ENCODE measurements around the gene SLC1A7. TPM values are rescaled to one million over a fixed set of nuclear protein-coding genes. Genes with fewer than 3 reads are reported as not detected.
"Not testable (repeated sequence)": the region's sequence is repeated elsewhere in the genome, so short reads cannot be mapped to it uniquely, and the experiment has no call there.

Gene SLC1A7
- polyA plus RNA-seq, 1 experiment = 0.63 TPM

DNA sequence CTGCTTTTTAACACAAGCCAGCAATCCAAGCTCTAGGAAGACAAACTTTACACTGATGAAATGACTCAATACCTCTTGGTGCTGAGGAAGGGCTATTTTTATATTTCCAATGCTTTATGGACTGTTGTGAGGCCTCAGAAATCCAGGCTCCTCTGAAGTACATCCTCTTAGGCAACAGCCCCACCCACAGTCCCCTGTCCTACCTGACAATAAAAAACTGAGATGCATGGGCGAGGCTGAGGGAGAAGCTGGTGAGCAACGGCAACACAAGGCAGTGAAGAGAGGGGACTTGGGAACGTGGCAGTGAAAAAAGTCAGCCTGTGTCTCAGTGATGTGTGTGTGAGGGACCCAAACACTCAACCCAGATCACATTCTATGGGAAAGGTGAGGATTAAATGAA is 44.1 kb upstream of the SLC1A7 start:
- H3K36me3 ChIP-seq (ENCODE audit: control insufficient read depth, insufficient read depth, low read length) = no peaks in the 10 kb centered on the region
- POLR2A ChIA-PET = no interaction called here
- CTCF ChIA-PET = interaction anchor here (0.5 to 2.6 kb wide), 21 partner anchors 8 to 489 kb away, joined by 3 to 11 read pairs (median 4); partner anchors contain the start of genes CPT2, ECHDC2 and SCP2
- no peak for DNase-seq (ENCODE audit: low read depth)
- H3K4me3 ChIP-seq (ENCODE audit: low read depth, low read length) = no peak overlapping the region
- H3K27me3 ChIP-seq (ENCODE audit: control insufficient read depth, insufficient read depth, low read length) = no peaks in the 10 kb centered on the region
- TF ChIP-seq, protein P1, sequence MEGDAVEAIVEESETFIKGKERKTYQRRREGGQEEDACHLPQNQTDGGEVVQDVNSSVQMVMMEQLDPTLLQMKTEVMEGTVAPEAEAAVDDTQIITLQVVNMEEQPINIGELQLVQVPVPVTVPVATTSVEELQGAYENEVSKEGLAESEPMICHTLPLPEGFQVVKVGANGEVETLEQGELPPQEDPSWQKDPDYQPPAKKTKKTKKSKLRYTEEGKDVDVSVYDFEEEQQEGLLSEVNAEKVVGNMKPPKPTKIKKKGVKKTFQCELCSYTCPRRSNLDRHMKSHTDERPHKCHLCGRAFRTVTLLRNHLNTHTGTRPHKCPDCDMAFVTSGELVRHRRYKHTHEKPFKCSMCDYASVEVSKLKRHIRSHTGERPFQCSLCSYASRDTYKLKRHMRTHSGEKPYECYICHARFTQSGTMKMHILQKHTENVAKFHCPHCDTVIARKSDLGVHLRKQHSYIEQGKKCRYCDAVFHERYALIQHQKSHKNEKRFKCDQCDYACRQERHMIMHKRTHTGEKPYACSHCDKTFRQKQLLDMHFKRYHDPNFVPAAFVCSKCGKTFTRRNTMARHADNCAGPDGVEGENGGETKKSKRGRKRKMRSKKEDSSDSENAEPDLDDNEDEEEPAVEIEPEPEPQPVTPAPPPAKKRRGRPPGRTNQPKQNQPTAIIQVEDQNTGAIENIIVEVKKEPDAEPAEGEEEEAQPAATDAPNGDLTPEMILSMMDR (IDR thresholded peaks at IDR 0.05; ENCODE audit: insufficient read depth, low read depth, low read length) = no peak

DNA sequence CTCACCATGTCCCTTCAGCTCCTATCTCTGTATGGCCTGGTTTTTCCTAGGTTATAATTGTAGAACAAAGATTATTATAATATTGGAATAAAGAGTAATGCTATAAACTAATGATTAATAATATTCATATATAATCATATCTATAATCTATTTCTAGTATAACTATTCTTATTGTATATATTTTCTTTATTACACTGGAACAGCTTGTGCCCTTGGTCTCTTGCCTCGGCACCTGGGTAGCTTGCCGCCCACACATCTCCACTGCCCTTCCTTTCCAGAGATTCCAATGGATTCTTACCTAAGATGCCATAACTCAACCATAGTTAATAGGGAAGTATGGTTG is 43.5 kb upstream of the SLC1A7 start:
- not testable (repeated sequence) for DNase-seq (ENCODE audit: low read depth); H3K4me3 ChIP-seq (ENCODE audit: low read depth, low read length)
- CTCF ChIA-PET = interaction anchor here (0.5 to 2.6 kb wide), 24 partner anchors 9 to 489 kb away, joined by 3 to 11 read pairs (median 4); partner anchors contain the start of genes CPT2, ECHDC2 and SCP2

DNA sequence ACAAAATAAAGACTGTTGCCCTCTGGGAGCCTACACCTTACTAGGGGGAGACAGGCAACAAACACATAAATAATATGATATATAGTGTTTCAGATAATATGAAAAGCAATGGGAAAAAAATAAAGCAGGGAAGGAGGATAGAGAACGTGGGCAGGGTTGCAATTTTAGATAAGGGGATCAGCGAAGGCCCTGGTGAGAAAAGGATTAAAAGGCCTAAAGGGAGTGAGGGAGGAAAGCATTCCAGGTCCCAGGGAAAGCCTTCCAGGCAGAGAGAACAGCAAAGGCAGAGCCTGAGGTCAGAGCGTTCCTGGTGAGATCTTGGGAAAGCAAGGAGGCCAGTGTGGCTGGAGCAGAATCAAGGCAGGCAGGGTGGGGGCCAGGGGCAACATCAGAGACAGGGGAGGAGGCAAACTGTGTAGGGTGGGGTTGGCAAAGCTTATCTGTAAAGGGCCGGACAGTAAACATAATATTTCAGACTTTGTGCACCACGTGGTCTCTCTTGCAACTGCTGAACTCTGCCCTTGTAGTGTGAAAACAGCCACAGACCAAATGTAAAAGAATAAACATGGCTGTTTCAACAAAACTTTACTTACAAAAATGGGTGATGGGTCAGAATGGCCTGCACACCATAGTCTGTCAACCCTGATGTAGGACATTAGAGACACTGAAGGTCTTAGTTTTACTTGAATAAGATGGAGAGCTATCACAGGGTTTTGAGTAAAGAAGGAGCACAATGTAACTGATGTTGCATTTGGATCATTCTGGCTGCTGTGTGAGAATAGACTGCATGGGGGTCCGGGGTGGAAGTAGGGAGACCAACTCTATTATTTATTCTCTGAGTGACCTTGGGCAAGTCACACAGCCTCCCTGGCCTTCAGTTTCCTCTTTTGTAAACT is 40.9 kb upstream of the SLC1A7 start:
- peak; percentile 87 for DNase-seq (ENCODE audit: low read depth)
- Histone ChIP-seq H3K4me3 (ENCODE audit: low read depth, low read length) (no peak overlapping the region), H3K36me3 (ENCODE audit: control insufficient read depth, insufficient read depth, low read length) (no peaks in the 10 kb centered on the region), H3K27me3 (ENCODE audit: control insufficient read depth, insufficient read depth, low read length) (no peaks in the 10 kb centered on the region)
- TF ChIP-seq, protein P1 (IDR thresholded peaks at IDR 0.05; ENCODE audit: insufficient read depth, low read depth, low read length) = no peak
- POLR2A ChIA-PET = interaction anchor here (0.5 kb wide), 1 partner anchor 118 kb away, joined by 8 read pairs; no protein-coding TSS in a partner anchor
- CTCF ChIA-PET = interaction anchor here (0.7 to 2.8 kb wide), 9 partner anchors 9 to 262 kb away, joined by 3 to 8 read pairs (median 3); partner anchors contain the start of genes CPT2 and ECHDC2

More for the DNA sequence above, 43.5 kb upstream of the SLC1A7 start:
- H3K36me3 ChIP-seq (ENCODE audit: control insufficient read depth, insufficient read depth, low read length); POLR2A ChIA-PET; H3K27me3 ChIP-seq (ENCODE audit: control insufficient read depth, insufficient read depth, low read length): not testable (repeated sequence)

DNA sequence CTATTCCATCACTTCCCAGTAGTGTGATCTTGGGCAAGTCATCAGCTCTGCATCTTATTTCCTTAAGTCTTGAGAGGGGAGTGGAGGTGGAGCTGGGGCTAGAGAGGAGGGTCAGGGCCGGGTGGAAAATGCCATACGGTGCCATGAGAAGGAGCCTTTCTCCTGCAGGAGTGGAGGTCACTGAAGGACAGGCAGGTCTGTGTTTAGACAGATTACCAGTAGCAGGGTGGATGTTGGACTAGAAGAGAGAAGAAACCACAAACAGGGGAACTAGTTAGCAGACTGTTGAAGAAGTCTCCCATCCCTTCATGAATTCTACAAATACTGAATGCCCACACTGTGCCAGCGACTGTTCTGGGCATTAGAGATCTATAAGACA is 40.3 kb upstream of the SLC1A7 start:
- no peak for DNase-seq (ENCODE audit: low read depth)
- Histone ChIP-seq H3K27me3 (ENCODE audit: control insufficient read depth, insufficient read depth, low read length) (no peaks in the 10 kb centered on the region), H3K4me3 (ENCODE audit: low read depth, low read length) (no peak overlapping the region), H3K36me3 (ENCODE audit: control insufficient read depth, insufficient read depth, low read length) (no peaks in the 10 kb centered on the region)
- ChIA-PET POLR2A (interaction anchor here (0.5 kb wide), 1 partner anchor 117 kb away, joined by 8 read pairs; no protein-coding TSS in a partner anchor), CTCF (interaction anchor here (0.7 to 2.8 kb wide), 8 partner anchors 9 to 261 kb away, joined by 3 to 8 read pairs (median 4); partner anchors contain the start of genes CPT2 and ECHDC2)
- TF ChIP-seq, protein P1 (IDR thresholded peaks at IDR 0.05; ENCODE audit: insufficient read depth, low read depth, low read length) = no peak

DNA sequence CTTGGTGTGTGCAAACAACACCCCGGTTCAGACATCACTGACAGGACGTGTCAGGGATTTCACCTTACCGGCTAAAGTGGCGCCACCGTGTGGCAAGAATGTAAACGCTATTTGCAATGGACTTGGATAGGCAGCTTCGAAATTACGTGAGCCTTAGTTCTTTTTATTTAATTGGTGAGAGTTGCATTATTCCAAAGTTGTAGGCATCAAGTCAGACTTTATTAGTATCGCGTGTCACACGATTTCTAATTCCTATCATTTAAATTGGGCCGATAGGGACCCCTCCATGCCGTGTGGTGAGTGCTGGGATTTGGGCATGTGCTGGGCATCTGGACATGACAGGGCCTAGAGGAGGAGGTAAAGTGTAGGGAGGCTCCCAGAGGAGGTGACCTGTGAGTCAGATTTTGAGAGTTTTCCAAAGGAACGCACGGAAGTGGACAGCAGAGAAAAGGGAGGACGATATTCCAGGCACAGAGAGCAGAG is 39.7 kb upstream of the SLC1A7 start:
- ChIA-PET CTCF (interaction anchor here (1.0 to 2.8 kb wide), 5 partner anchors 8 to 229 kb away, joined by 3 to 8 read pairs (median 4); no protein-coding TSS in a partner anchor), POLR2A (no interaction called here)
- Histone ChIP-seq H3K27me3 (ENCODE audit: control insufficient read depth, insufficient read depth, low read length) (no peaks in the 10 kb centered on the region), H3K4me3 (ENCODE audit: low read depth, low read length) (no peak overlapping the region), H3K36me3 (ENCODE audit: control insufficient read depth, insufficient read depth, low read length) (no peaks in the 10 kb centered on the region)
- no peak for DNase-seq (ENCODE audit: low read depth)
- TF ChIP-seq, protein P1 (IDR thresholded peaks at IDR 0.05; ENCODE audit: insufficient read depth, low read depth, low read length) = peak; percentile 66

Data from BJ (cell line).